GM12873 (cell line): ENCODE results near the gene FAM50B.
A peak's percentile ranks its signal among the peaks of the same experiment; 100 is the strongest.

ENCODE experiments used
- TF ChIP-seq, protein P1 (sequence below): IDR thresholded peaks from 2 replicates; pipeline ENCODE4 v1.5.1; 2012; ENCODE audit warnings: low read depth, mild to moderate bottlenecking, moderate library complexity, low read length, control low read depth; ENCODE audit not compliant: insufficient read depth; ENCODE audit errors: missing control alignments

The FAM50B gene

DNA sequence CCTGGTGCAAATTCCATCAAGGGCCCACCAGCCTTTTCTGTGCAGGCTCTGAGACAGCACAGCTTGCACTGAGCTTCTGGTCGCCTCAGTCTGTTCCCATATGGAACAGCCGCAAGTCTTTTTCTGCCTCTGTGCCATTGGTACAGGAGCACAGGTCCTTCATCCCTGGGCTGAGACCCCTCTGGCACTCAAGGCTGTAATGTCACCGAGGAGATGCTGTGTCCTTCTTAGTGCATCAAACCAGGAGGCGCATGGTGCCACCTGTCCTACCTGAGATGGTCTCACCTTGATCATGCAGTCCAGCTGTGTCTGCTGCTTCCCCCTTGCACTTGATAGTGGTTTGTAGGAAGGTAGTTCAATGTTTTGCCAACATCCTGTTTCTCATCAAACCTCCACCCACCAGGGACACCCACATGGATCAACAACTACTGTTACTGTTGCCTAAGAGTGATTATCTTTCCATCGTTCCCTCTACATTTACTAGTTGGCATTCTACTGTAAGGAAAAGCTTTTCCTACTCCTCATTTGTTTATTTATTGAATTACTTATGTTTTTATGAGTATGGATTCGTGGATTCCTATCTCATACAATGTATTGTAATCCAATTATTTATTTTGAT is 29.0 kb downstream of the FAM50B start:
- TF ChIP-seq, protein P1, sequence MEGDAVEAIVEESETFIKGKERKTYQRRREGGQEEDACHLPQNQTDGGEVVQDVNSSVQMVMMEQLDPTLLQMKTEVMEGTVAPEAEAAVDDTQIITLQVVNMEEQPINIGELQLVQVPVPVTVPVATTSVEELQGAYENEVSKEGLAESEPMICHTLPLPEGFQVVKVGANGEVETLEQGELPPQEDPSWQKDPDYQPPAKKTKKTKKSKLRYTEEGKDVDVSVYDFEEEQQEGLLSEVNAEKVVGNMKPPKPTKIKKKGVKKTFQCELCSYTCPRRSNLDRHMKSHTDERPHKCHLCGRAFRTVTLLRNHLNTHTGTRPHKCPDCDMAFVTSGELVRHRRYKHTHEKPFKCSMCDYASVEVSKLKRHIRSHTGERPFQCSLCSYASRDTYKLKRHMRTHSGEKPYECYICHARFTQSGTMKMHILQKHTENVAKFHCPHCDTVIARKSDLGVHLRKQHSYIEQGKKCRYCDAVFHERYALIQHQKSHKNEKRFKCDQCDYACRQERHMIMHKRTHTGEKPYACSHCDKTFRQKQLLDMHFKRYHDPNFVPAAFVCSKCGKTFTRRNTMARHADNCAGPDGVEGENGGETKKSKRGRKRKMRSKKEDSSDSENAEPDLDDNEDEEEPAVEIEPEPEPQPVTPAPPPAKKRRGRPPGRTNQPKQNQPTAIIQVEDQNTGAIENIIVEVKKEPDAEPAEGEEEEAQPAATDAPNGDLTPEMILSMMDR: no peak

DNA sequence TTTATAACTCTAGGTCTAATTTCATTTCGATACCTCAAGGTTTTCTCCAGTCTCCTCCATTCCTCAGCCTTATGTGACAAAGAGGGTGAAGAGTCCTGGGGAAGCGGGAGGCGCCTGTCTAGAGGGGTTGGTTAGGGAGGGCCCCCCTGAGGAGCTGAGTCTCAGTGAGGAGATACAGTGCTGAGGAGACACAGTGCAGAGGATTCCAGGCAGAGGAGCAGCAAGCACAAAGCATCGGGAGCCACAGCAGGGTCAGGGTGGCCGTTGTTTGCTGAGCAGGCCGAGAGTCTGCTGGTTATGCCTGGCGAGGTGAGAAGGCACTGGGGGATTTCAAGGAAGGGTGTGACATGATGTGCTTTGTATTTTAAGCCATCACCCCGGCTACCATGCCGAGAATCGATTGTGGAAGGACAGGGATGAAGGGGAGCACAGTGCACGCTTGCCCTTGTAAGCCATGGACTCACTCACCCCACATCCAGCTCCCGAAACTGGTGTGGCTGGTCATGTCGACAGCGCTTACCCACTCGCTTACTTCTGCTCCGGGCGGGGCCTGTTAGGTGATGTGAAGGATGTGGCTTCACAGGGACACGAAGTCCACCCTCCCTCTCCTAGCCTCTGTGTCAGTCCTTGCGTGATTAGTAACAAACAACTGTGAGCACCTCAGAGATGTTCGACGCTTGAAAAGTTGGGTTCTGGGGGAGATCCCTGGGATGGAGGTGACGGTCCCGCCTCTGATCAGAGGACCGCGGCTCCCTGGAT is 30.2 kb downstream of the FAM50B start:
- TF ChIP-seq, protein P1: no peak

DNA sequence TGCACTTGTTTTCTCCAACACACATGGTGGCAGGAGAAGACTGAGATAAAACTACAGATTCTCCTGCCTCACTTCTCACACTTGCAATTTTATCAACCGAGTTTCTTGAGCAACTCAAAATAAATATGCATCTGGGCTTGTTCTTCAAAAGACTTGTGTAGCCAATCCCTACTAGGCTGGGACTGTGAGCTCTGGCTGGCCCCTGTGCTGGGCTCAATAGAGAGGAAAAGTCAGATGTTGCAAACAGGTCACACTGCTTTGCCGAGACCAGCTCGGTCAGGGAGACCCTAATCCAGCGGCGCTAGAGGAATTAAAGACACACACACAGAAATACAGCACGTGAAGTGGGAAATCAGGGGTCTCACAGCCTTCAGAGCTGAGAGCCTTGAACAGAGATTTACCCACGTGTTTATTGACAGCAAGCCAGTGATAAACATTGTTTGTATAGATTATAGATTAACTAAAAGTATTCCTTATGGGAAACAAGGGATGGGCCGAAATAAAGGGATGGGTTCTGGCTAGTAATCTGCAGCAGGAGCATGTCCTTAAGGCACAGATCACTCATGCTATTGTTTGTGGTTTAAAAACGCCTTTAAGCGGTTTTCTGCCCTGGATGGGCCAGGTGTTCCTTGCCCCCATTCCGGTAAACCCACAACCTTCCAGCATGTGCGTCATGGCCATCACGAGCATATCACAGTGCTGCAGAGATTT is 32.7 kb downstream of the FAM50B start:
- TF ChIP-seq, protein P1: no peak

DNA sequence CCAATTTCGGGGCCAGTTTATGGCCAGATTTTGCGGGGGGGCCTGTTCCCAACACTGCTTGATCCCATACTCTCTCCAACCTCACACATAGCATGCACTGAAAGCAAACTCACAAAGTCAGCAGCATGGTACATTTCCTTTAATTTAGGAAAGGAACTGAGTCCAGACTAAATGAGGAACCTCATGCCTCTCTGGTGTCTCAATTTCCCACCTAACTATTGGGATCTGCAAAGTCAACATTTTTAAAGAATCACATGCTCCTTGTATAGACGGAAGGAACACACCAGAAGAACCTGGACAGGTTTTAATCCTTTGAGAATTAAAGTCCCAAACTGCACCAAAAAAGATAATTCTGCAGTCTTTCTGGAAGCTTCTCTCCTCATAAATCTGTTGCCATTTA is 33.3 kb downstream of the FAM50B start:
- TF ChIP-seq, protein P1: no peak

DNA sequence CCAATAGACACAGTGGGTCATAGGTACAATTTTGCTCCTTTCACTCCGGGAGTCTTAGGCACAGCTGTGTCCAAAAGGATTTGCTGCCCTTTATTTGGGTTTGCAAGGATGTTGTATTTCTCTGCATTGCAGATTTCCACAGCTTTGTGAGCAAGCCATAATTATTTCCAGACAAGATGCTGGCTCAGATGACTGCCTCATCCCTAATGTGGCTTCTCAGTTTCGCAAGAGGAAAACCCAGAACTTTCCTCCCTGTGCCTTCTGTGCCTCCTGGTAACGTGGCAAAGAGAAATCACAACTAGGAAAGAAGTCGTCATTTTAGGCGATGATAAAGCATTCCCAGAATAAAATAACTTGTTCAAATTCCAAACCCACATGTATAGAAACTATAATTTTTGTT is 33.7 kb downstream of the FAM50B start:
- TF ChIP-seq, protein P1: no peak

DNA sequence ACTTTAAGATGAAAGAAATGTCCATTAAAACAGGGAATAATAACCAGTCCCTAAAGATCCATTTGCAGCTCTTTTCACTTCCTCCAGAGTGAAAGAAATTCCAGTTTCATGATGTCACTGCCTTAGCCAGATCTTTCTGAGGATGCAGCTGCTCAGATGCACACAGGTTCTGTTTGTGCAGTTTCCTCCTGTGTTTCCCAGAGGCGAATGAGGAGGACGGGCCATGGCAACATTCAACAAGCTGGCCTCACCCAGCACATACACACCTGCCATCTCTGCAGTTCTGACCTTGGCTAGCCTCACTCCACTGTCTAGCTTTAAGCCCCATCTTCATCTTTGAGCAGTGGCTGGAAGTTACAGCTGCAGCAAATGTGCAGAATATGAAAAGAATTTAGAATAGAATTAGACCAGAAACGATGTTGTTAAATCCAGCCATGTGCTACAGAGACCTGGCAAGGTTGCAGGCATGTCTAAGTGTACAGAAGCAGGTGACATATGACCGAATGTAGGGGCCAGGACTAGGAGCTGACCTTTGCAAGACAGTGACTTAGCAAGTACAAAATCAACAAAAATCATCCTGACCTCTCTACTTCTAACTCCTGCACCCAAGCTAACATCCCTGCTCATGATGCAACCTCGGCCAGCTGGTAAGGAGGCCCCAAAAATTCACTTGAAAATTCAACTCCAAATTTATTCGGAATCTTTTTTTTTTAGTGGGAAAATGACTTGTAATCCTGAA is 35.0 kb downstream of the FAM50B start:
- TF ChIP-seq, protein P1: no peak

DNA sequence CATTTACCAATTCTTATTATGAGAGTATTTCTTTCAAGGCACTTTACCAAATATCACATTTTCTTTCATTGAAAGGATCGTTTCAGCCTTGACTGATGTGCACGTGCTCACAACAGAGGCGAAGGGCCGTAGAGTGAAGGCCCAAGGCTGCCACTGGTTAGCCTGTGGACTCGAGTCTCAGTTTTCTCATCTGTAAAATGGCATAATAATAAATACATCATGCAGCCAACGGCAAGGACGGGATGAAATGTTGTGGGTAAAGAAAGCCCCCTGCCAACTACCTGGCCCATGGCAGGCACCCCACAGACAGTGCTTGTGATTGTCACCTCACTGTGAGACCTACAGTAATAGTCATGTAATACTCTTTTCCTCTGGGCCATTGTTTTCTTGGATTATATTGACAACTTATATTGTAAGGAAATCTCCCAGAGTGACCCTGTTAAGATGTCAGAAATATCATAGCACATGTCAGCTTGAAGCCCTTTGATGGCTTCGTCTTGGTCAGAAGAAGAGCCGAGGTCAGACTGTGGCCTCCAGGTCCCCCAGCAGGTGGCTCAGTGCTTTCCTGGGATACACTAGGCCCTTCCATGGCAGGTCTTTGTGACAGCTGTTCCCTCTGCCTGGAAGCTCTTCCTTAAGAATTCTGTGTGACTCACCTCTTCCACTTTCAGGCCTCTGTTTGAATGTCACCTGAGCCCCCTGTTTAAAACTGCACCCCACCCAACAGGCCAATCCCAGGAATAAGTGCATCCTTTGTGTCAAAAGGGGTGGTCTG is 36.3 kb downstream of the FAM50B start:
- TF ChIP-seq, protein P1: peak; percentile 18
